ENCODE results near the gene IFRD1.
A peak's percentile ranks its signal among the peaks of the same experiment; 100 is the strongest.

GRCh38 chr7:112422842-112423496 lies 27.3 kb upstream of the IFRD1 start:
- TF ChIP-seq POLR2A (IDR thresholded peaks at IDR 0.05) (no peak), CTCF (IDR thresholded peaks at IDR 0.05) (no peak), EP300 (IDR thresholded peaks at IDR 0.05) (peak in 1 of 2 donors; percentile 70)
